Neural cell (in vitro differentiated cells): ENCODE measurements around the gene GRIP1. TPM values are rescaled to one million over a fixed set of nuclear protein-coding genes. Genes with fewer than 3 reads are reported as not detected.

Source experiments
- H2AFZ ChIP-seq: fragments of 200-600, 300-800 bp; sonication (generic), shearing (Covaris generic); 2 replicates; pipeline ENCODE4 v1.6.0; 2014; ENCODE audit warnings: low read depth, mild to moderate bottlenecking, antibody characterized with exemption, low read length, moderate library complexity
- H3F3A ChIP-seq: fragments of 200-600 bp; shearing (Covaris generic); 2 replicates; pipeline ENCODE4 v1.6.1; 2016; ENCODE audit warnings: mild to moderate bottlenecking, moderate library complexity, mixed read lengths, antibody characterized with exemption, low read length; ENCODE audit not compliant: insufficient read depth, poor library complexity, severe bottlenecking
- H3K27ac ChIP-seq: fragments of 200-600, 300-800 bp; sonication (generic), shearing (Covaris generic); 2 replicates; pipeline ENCODE4 v1.5.1; 2014; ENCODE audit warnings: mild to moderate bottlenecking, low read length, moderate library complexity
- H3K27me3 ChIP-seq: fragments of 300-800, 200-600 bp; sonication (generic), shearing (Covaris generic); 2 replicates; pipeline ENCODE4 v1.6.0; 2014; ENCODE audit warnings: mild to moderate bottlenecking, low read depth, low read length, moderate library complexity; ENCODE audit not compliant: insufficient read depth
- H3K36me3 ChIP-seq: fragments of 300-800, 200-600 bp; sonication (generic), shearing (Covaris generic); 2 replicates; pipeline ENCODE4 v1.5.1; 2014; ENCODE audit warnings: mild to moderate bottlenecking, antibody characterized with exemption, low read length, moderate library complexity; ENCODE audit not compliant: insufficient read depth
- H3K4me2 ChIP-seq: fragments of 300-800, 200-600 bp; sonication (generic), shearing (Covaris generic); 2 replicates; pipeline ENCODE4 v1.6.0; 2014; ENCODE audit warnings: mild to moderate bottlenecking, low read length
- H3K4me3 ChIP-seq: fragments of 300-800, 200-600 bp; sonication (generic), shearing (Covaris generic); 2 replicates; pipeline ENCODE4 v1.5.1; 2014; ENCODE audit warnings: mild to moderate bottlenecking, low read length, moderate library complexity
- H3K79me2 ChIP-seq: fragments of 200-600 bp; shearing (Covaris generic); replicated peaks from 2 replicates; pipeline ENCODE4 v1.6.0; 2014; ENCODE audit warnings: mild to moderate bottlenecking, low read length, moderate library complexity; ENCODE audit not compliant: insufficient read depth
- H3K9ac ChIP-seq: fragments of 300-800, 200-600 bp; sonication (generic), shearing (Covaris generic); 2 replicates; pipeline ENCODE4 v1.6.1; 2016; ENCODE audit warnings: mild to moderate bottlenecking, low read length, mixed read lengths
- H3K9me2 ChIP-seq: fragments of 200-600 bp; shearing (Covaris generic); 2 replicates; pipeline ENCODE4 v1.6.1; 2016; ENCODE audit warnings: mild to moderate bottlenecking, low read length, mixed read lengths; ENCODE audit not compliant: insufficient read depth
- H3K9me3 ChIP-seq: fragments of 200-600, 300-800 bp; sonication (generic), shearing (Covaris generic); 2 replicates; pipeline ENCODE4 v1.6.1; 2016; ENCODE audit warnings: mild to moderate bottlenecking, mixed run types, low read length, moderate library complexity, mixed read lengths
- H4K20me1 ChIP-seq: fragments of 200-600 bp; shearing (Covaris generic); 2 replicates; pipeline ENCODE4 v1.6.1; 2016; ENCODE audit warnings: mild to moderate bottlenecking, mixed run types; ENCODE audit not compliant: insufficient read depth
- EP300 ChIP-seq: fragments of 450-650 bp; conservative IDR thresholded peaks from 2 replicates; pipeline ENCODE4 v1.6.1; 2014; ENCODE audit warnings: antibody characterized with exemption, mild to moderate bottlenecking, moderate library complexity; ENCODE audit not compliant: poor library complexity, severe bottlenecking
- EZH2 ChIP-seq: fragments of 200-600, 300-800 bp; shearing (Covaris generic), sonication (generic); IDR thresholded peaks from 2 replicates; pipeline ENCODE4 v1.6.1; 2014; ENCODE audit warnings: antibody characterized with exemption, low read length, borderline replicate concordance, mild to moderate bottlenecking; ENCODE audit not compliant: insufficient read depth, poor library complexity, severe bottlenecking
- MXI1 ChIP-seq: fragments of 450-650 bp; conservative IDR thresholded peaks from 2 replicates; pipeline ENCODE4 v1.6.1; 2014; ENCODE audit warnings: antibody characterized with exemption, mild to moderate bottlenecking; ENCODE audit not compliant: poor library complexity, severe bottlenecking
- POLR2AphosphoS5 ChIP-seq: IDR thresholded peaks from 2 replicates; pipeline ENCODE4 v1.6.1; 2012
- RAD21 ChIP-seq: fragments of 450-650 bp; conservative IDR thresholded peaks from 2 replicates; pipeline ENCODE4 v1.6.1; 2014; ENCODE audit warnings: antibody characterized with exemption, mild to moderate bottlenecking, moderate library complexity
- SMC3 ChIP-seq: fragments of 450-650 bp; conservative IDR thresholded peaks from 2 replicates; pipeline ENCODE4 v1.6.1; 2014; ENCODE audit warnings: antibody characterized with exemption, mild to moderate bottlenecking, moderate library complexity; ENCODE audit not compliant: poor library complexity
- TAF1 ChIP-seq: IDR thresholded peaks from 2 replicates; pipeline ENCODE4 v1.6.1; 2012; ENCODE audit warnings: low read depth
- polyA plus RNA-seq: library from polyadenylated mRNA; depleted of rRNA; stranded (reverse); fragments of >200 nt; gene quantifications from 2 replicates; pipeline ENCODE4 v1.2.3, GENCODE V29; 2014
- TF ChIP-seq, protein P1 (sequence below): IDR thresholded peaks from 2 replicates; pipeline ENCODE4 v1.6.1; 2012; ENCODE audit warnings: borderline replicate concordance
- TF ChIP-seq, protein P2 (sequence below): fragments of 450-650 bp; IDR thresholded peaks from 2 replicates; pipeline ENCODE4 v1.5.1; 2014; ENCODE audit warnings: antibody characterized with exemption, mild to moderate bottlenecking, moderate library complexity; ENCODE audit not compliant: poor library complexity, severe bottlenecking

GRIP1 gene
- polyA plus RNA-seq, 1 donor from 2014 or later, result 41.1 TPM

DNA sequence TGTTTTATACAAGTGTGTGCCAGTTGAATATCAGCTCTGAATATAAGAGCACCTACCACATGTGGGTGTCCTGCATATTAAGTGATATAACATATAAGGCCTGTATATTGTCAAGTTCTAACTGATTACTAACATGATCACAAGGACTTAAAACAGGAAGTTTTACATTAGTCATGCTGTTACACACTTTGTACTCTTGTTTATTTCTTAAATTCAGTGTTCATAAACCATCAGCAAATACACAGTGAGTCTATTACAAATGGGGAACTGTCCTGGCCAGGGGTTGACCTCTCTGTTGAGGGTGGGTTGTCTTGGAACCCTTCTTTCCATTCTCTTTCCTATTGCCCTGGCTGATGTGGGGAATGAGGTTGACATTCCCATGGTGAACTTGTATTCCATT, 357.4 kb downstream of the GRIP1 start:
- Histone ChIP-seq H3K27me3 (no peaks in the 10 kb centered on the region), H3K9ac (no peak overlapping the region), H3K9me3 (no peaks in the 10 kb centered on the region), H3K27ac (no peak overlapping the region), H3K4me2 (no peak overlapping the region), H3K79me2 (no peaks in the 10 kb centered on the region), H3K36me3 (no peaks in the 10 kb centered on the region), H3F3A (no peaks in the 10 kb centered on the region), H3K9me2 (no peaks in the 10 kb centered on the region), H4K20me1 (no peaks in the 10 kb centered on the region), H2AFZ (no peak overlapping the region), H3K4me3 (no peak overlapping the region)
- no peak for TF ChIP-seq MXI1
- no peak for TF ChIP-seq EP300
- TF ChIP-seq, protein P1, sequence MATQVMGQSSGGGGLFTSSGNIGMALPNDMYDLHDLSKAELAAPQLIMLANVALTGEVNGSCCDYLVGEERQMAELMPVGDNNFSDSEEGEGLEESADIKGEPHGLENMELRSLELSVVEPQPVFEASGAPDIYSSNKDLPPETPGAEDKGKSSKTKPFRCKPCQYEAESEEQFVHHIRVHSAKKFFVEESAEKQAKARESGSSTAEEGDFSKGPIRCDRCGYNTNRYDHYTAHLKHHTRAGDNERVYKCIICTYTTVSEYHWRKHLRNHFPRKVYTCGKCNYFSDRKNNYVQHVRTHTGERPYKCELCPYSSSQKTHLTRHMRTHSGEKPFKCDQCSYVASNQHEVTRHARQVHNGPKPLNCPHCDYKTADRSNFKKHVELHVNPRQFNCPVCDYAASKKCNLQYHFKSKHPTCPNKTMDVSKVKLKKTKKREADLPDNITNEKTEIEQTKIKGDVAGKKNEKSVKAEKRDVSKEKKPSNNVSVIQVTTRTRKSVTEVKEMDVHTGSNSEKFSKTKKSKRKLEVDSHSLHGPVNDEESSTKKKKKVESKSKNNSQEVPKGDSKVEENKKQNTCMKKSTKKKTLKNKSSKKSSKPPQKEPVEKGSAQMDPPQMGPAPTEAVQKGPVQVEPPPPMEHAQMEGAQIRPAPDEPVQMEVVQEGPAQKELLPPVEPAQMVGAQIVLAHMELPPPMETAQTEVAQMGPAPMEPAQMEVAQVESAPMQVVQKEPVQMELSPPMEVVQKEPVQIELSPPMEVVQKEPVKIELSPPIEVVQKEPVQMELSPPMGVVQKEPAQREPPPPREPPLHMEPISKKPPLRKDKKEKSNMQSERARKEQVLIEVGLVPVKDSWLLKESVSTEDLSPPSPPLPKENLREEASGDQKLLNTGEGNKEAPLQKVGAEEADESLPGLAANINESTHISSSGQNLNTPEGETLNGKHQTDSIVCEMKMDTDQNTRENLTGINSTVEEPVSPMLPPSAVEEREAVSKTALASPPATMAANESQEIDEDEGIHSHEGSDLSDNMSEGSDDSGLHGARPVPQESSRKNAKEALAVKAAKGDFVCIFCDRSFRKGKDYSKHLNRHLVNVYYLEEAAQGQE, result no peak
- no peak for TF ChIP-seq TAF1
- no peak for TF ChIP-seq POLR2AphosphoS5
- TF ChIP-seq, protein P2, sequence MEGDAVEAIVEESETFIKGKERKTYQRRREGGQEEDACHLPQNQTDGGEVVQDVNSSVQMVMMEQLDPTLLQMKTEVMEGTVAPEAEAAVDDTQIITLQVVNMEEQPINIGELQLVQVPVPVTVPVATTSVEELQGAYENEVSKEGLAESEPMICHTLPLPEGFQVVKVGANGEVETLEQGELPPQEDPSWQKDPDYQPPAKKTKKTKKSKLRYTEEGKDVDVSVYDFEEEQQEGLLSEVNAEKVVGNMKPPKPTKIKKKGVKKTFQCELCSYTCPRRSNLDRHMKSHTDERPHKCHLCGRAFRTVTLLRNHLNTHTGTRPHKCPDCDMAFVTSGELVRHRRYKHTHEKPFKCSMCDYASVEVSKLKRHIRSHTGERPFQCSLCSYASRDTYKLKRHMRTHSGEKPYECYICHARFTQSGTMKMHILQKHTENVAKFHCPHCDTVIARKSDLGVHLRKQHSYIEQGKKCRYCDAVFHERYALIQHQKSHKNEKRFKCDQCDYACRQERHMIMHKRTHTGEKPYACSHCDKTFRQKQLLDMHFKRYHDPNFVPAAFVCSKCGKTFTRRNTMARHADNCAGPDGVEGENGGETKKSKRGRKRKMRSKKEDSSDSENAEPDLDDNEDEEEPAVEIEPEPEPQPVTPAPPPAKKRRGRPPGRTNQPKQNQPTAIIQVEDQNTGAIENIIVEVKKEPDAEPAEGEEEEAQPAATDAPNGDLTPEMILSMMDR, result no peak
- no peak for TF ChIP-seq SMC3
- no peak for TF ChIP-seq EZH2
- TF ChIP-seq RAD21, result no peak

DNA sequence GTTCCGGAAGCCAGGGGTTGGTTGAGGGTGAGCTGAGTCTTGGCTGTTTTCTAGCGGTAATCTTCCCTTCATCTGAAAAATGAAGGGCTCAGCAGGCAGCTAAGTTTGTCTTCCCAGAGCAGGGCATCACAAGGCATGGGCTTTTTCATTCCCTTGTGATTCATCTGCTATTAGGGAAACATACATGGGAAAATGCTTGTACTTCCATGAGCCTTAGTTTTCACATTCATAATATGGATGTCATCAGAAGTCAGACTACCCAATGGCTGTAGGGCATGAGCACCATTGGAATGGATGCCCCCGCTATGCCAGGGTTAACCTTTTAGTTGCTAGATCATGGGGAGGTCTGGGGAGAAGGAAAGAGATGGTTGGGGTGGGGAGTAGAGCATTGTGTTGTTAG, 357.9 kb downstream of the GRIP1 start:
- Histone ChIP-seq H2AFZ (no peak overlapping the region), H3K9me3 (no peaks in the 10 kb centered on the region), H3K27me3 (no peaks in the 10 kb centered on the region), H4K20me1 (no peaks in the 10 kb centered on the region), H3K27ac (no peak overlapping the region), H3K9ac (no peak overlapping the region), H3K9me2 (no peaks in the 10 kb centered on the region), H3K4me3 (no peak overlapping the region), H3K4me2 (no peak overlapping the region), H3K79me2 (no peaks in the 10 kb centered on the region), H3F3A (no peaks in the 10 kb centered on the region), H3K36me3 (no peaks in the 10 kb centered on the region)
- no peak for TF ChIP-seq SMC3
